Ishikawa (cell line): Measurements from ENCODE around the gene MSH5.

Experiments
- CEBPB ChIP-seq: IDR thresholded peaks from 2 replicates; pipeline ENCODE4 v1.6.1; 2012
- REST ChIP-seq: IDR thresholded peaks from 2 replicates; pipeline ENCODE4 v1.6.1; 2012; ENCODE audit warnings: low read depth, mild to moderate bottlenecking
- TEAD4 ChIP-seq: IDR thresholded peaks from 2 replicates; pipeline ENCODE4 v1.6.1; 2012

- no peak for TF ChIP-seq CEBPB
- TF ChIP-seq REST, result no peak
- no peak for TF ChIP-seq TEAD4
These were observed 26.3 kb downstream of the MSH5 start for GRCh38 chr6:31765910-31766794.
